ENCODE results near the gene TMEM131.

- no peak for TF ChIP-seq CTCF (IDR thresholded peaks at IDR 0.05)
- TF ChIP-seq EZH2 (IDR thresholded peaks at IDR 0.05) = no peak
Observed at GRCh38 chr2:97714084-97714949, 281.4 kb downstream of the TMEM131 start.
